MM.1S (cell line): Measurements from ENCODE around the gene CYP4F3.

Source experiments
- DNase-seq: peaks from one replicate; pipeline ENCODE4 v3.0.0-alpha.2; 2015
- H2AFZ ChIP-seq: fragments of 300-600 bp; sonication (generic); 2 replicates; pipeline ENCODE4 v1.6.0; 2016; ENCODE audit warnings: antibody characterized with exemption, low read length
- H3F3A ChIP-seq: fragments of 300-600 bp; sonication (generic); 2 replicates; pipeline ENCODE4 v1.6.1; 2016; ENCODE audit warnings: mild to moderate bottlenecking, antibody characterized with exemption, low read length, moderate library complexity, mixed read lengths; ENCODE audit not compliant: insufficient read depth
- H3K27ac ChIP-seq: fragments of 300-600 bp; sonication (generic); 2 replicates; pipeline ENCODE4 v1.5.1; 2016; ENCODE audit warnings: mild to moderate bottlenecking, low read length
- H3K27me3 ChIP-seq: fragments of 300-600 bp; sonication (generic); replicated peaks from 2 replicates; pipeline ENCODE4 v1.6.0; 2016; ENCODE audit warnings: low read length; ENCODE audit not compliant: insufficient read depth
- H3K36me3 ChIP-seq: fragments of 300-600 bp; sonication (generic); replicated peaks from 2 replicates; pipeline ENCODE4 v1.6.1; 2016; ENCODE audit warnings: mild to moderate bottlenecking, low read length, mixed read lengths; ENCODE audit not compliant: insufficient read depth
- H3K4me1 ChIP-seq: fragments of 300-600 bp; sonication (generic); 2 replicates; pipeline ENCODE4 v1.6.1; 2016; ENCODE audit warnings: low read length, mixed read lengths
- H3K4me2 ChIP-seq: fragments of 300-600 bp; sonication (generic); 2 replicates; pipeline ENCODE4 v1.6.0; 2016; ENCODE audit warnings: low read depth, low read length
- H3K4me3 ChIP-seq: fragments of 300-600 bp; sonication (generic); 2 replicates; pipeline ENCODE4 v1.5.1; 2016; ENCODE audit warnings: low read length, mixed read lengths
- H3K79me2 ChIP-seq: fragments of 300-600 bp; sonication (generic); 2 replicates; pipeline ENCODE4 v1.6.1; 2016; ENCODE audit warnings: mixed run types, low read length, mixed read lengths
- H3K9ac ChIP-seq: fragments of 300-600 bp; sonication (generic); 2 replicates; pipeline ENCODE4 v1.6.1; 2016; ENCODE audit warnings: low read length, mixed read lengths
- H3K9me2 ChIP-seq: fragments of 300-600 bp; sonication (generic); replicated peaks from 2 replicates; pipeline ENCODE4 v1.6.1; 2016; ENCODE audit warnings: mild to moderate bottlenecking, low read length, mixed read lengths; ENCODE audit not compliant: insufficient read depth
- H3K9me3 ChIP-seq: fragments of 300-600 bp; sonication (generic); replicated peaks from 2 replicates; pipeline ENCODE4 v1.6.1; 2016; ENCODE audit warnings: mild to moderate bottlenecking, low read length, mixed read lengths; ENCODE audit not compliant: insufficient read depth
- H4K20me1 ChIP-seq: fragments of 300-600 bp; sonication (generic); 2 replicates; pipeline ENCODE4 v1.6.1; 2016; ENCODE audit warnings: mild to moderate bottlenecking, low read length, moderate library complexity, mixed read lengths; ENCODE audit not compliant: insufficient read depth
- EZH2 ChIP-seq: fragments of 300-600 bp; sonication (generic); optimal IDR thresholded peaks from 2 replicates; pipeline ENCODE3; 2017; ENCODE audit warnings: low read depth, mild to moderate bottlenecking, antibody characterized with exemption, low read length, mixed read lengths
- EZH2phosphoT487 ChIP-seq: fragments of 300-600 bp; sonication (generic); IDR thresholded peaks from 2 replicates; pipeline ENCODE4 v1.6.1; 2018; ENCODE audit warnings: antibody characterized with exemption, low read length
- TF ChIP-seq, protein P1 (sequence below): fragments of 300-600 bp; sonication (generic); IDR thresholded peaks from 2 replicates; pipeline ENCODE4 v1.5.1; 2016; ENCODE audit warnings: antibody characterized with exemption, low read length, mixed read lengths

Gene CYP4F3

DNA sequence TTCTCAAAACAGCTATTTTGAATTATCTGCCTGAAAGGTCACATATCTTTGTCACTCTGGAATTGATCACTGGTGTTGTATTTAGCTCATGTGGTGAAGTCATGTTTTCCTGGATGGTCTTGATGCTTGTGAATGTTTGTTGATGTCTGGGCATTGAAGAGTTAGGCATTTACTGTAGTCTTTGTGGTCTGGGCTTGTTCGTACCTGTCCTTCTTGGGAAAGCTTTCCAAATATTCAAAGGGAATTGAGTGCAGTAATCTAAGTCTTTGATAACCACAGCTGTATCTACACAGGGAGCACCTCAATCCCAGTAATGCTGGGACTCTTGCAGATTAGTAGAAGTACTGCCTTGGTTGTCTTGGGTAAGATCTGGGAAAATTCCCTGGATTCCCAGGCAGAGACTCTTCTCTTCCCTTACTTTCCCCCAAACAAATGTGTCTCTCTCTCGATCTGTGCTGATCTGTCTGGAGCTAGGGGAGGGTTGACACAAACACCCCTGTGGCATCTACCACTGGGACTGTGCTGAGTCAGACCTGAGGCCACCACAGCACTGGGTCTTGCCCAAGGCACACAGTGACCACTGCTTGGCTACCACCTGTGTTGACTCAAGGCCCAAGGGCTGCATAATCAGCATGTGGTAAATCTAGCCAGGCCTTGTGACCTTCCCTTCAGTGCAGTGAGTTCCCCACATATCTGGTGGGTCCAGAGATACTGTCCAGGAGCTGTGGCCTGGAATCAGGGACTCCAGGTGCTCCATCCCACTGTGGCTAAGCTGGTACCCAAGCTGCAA, 5.5 kb upstream of the CYP4F3 start:
- DNase-seq = no peak
- no peaks in the 10 kb centered on the region for H4K20me1 ChIP-seq
- no peaks in the 10 kb centered on the region for H3K36me3 ChIP-seq
- no peaks in the 10 kb centered on the region for H3F3A ChIP-seq
- TF ChIP-seq EZH2 (no peak), EZH2phosphoT487 (no peak)
- TF ChIP-seq, protein P1, sequence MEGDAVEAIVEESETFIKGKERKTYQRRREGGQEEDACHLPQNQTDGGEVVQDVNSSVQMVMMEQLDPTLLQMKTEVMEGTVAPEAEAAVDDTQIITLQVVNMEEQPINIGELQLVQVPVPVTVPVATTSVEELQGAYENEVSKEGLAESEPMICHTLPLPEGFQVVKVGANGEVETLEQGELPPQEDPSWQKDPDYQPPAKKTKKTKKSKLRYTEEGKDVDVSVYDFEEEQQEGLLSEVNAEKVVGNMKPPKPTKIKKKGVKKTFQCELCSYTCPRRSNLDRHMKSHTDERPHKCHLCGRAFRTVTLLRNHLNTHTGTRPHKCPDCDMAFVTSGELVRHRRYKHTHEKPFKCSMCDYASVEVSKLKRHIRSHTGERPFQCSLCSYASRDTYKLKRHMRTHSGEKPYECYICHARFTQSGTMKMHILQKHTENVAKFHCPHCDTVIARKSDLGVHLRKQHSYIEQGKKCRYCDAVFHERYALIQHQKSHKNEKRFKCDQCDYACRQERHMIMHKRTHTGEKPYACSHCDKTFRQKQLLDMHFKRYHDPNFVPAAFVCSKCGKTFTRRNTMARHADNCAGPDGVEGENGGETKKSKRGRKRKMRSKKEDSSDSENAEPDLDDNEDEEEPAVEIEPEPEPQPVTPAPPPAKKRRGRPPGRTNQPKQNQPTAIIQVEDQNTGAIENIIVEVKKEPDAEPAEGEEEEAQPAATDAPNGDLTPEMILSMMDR = no peak
- no peaks in the 10 kb centered on the region for H3K9me3 ChIP-seq
- no peak overlapping the region for H3K9ac ChIP-seq
- H3K79me2 ChIP-seq = no peaks in the 10 kb centered on the region
- no peak overlapping the region for H3K27ac ChIP-seq
- peaks cover 68% of the 10 kb centered on the region for H3K27me3 ChIP-seq
- H3K9me2 ChIP-seq = no peaks in the 10 kb centered on the region
- H3K4me2 ChIP-seq = no peak overlapping the region
- no peaks in the 10 kb centered on the region for H3K4me1 ChIP-seq
- no peak overlapping the region for H3K4me3 ChIP-seq
- H2AFZ ChIP-seq = no peak overlapping the region

DNA sequence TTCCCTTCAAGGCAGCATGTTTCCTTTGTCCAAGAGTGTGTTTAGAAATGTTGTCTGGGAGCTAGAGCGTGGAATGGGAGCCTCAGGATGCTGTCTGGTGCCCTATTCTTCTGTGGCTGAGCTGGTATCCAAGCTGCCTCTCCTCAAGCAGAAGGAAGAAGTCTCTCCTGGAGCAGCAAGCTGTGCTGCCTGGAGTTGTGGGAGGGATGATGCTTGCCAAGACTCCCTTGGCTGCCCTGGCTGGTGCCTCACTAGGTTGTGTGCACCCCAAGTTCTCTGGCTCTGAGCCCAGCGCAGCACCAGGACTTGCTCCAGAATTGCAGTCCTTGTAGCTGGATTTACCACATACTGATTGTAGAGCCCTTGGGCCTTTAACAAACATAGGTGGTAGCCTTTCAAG, 4.7 kb upstream of the CYP4F3 start:
- Histone ChIP-seq H3K9me3 (no peaks in the 10 kb centered on the region), H3K4me1 (no peaks in the 10 kb centered on the region), H3K4me3 (no peak overlapping the region), H3F3A (no peaks in the 10 kb centered on the region), H4K20me1 (no peaks in the 10 kb centered on the region), H3K27me3 (peaks cover 73% of the 10 kb centered on the region), H3K27ac (no peak overlapping the region), H3K9ac (no peak overlapping the region), H3K9me2 (no peaks in the 10 kb centered on the region), H3K4me2 (no peak overlapping the region), H3K79me2 (no peaks in the 10 kb centered on the region), H3K36me3 (no peaks in the 10 kb centered on the region), H2AFZ (no peak overlapping the region)
- DNase-seq = no peak
- no peak for TF ChIP-seq EZH2
- TF ChIP-seq, protein P1 = no peak
- TF ChIP-seq EZH2phosphoT487 = no peak

DNA sequence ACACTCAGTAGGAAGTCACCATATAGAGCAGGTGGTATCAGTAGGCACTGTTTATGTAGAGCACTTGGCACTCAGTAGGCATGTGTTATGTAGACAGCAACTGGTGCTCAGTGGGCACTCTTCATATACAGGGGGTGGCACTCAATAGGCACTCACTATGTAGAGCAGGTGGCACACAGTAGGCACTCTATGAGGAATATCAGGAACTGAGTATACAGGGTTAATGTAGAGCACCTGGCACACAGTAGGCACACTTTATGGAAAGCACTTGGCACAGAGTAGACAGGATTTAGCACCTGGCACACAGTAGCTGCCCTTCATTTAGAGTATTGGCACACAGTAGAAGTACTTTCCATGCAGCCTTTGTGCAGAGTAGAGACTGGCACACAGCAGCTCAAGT, 1.1 kb upstream of the CYP4F3 start:
- H3K27me3 ChIP-seq = peaks cover 48% of the 10 kb centered on the region
- H2AFZ ChIP-seq = no peak overlapping the region
- no peak overlapping the region for H3K4me3 ChIP-seq
- H3K4me1 ChIP-seq = no peaks in the 10 kb centered on the region
- TF ChIP-seq EZH2 = no peak
- TF ChIP-seq, protein P1 = no peak
- TF ChIP-seq EZH2phosphoT487 = no peak
- H4K20me1 ChIP-seq = no peaks in the 10 kb centered on the region
- H3K9me2 ChIP-seq = no peaks in the 10 kb centered on the region
- H3K27ac ChIP-seq = no peak overlapping the region
- H3K9me3 ChIP-seq = no peaks in the 10 kb centered on the region
- no peaks in the 10 kb centered on the region for H3K79me2 ChIP-seq
- no peaks in the 10 kb centered on the region for H3K36me3 ChIP-seq
- no peak overlapping the region for H3K4me2 ChIP-seq
- H3K9ac ChIP-seq = no peak overlapping the region
- no peaks in the 10 kb centered on the region for H3F3A ChIP-seq
- no peak for DNase-seq
